Skin of body (tissue), 2 donors: ENCODE measurements around the gene TTC12. TPM values are rescaled to one million over a fixed set of nuclear protein-coding genes. Genes with fewer than 3 reads are reported as not detected.
"Not testable (repeated sequence)": the region's sequence is repeated elsewhere in the genome, so short reads cannot be mapped to it uniquely, and the experiment has no call there.

Source experiments
- DNase-seq: peaks from one replicate; lab custom pipeline; 2025; lab: John Stamatoyannopoulos, UW
- total RNA-seq: library from RNA; depleted of rRNA; stranded (reverse); fragments of >200 nt; gene quantifications from one replicate; pipeline ENCODE4 v1.2.3, GENCODE V29; 2014

The TTC12 gene
- total RNA-seq, 1 donor from 2014 or later: 15.7 TPM

- no peak for DNase-seq
Measured at GRCh38 chr11:113286009-113286408, 28.4 kb upstream of the TTC12 start.

GRCh38 chr11:113286509-113287497, 27.6 kb upstream of the TTC12 start:
- DNase-seq: peak; percentile 87

GRCh38 chr11:113287801-113288200, 26.6 kb upstream of the TTC12 start:
- no peak for DNase-seq

GRCh38 chr11:113288286-113288863, 26.0 kb upstream of the TTC12 start:
- no peak for DNase-seq

GRCh38 chr11:113289431-113290187, 24.8 kb upstream of the TTC12 start:
- peak; percentile 41 for DNase-seq

DNA sequence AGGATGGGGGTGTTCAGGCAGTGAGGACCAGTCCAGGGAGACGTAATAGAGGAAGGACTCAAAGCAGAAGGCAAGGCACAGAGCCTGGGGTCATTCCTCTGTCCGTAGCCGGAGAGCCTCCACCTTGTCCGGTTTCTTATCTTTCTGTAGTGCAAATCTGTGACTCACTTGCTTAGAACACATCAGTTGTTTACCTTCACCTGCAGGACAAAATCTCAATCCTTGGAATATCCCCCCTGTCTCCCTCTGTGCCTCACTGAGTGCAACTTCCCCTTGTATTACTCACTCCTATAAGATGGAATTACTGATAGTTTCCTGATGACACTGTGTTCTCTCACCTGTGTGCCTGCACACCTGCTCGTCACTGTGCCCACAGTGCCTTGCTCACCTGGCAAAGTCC, 20.4 kb upstream of the TTC12 start:
- no peak for DNase-seq

- no peak for DNase-seq
Measured at GRCh38 chr11:113295993-113296392, 18.4 kb upstream of the TTC12 start.

DNA sequence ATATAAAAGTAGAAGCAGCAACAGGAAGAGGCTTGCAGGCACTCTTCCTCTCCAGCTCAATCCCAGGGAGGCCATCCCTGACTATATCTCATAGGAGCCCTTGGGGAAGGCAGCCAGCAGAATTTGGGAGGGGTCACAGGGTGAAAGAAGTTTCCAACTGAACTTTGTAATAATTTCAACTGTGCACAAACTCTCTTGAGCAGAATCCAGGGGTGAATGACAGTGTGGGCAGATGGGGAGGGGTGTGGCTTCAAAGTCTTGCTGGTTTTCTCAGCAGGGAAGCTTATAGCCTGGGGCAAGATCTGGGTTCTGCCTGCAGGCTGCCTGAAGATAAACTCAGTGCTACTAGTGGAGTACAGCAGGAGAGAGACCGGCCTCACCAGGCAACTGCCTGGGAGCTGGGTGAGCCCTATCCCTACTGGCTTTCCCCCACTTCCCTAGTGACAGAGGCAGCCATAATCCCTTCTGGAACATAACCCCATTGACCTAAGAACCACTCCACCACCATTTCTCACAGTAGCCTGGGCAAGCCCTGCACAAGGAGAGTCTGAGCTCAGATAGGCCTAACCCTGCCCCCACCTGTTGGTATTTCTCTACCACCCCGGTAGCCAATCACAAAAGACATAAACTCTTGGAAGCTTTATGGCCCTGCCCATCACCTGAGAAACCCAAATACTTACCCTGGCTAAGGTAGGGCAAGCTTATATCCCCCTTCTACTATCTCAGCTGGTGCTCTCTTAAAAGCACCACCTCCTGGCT, 17.8 kb upstream of the TTC12 start:
- no peak for DNase-seq

DNA sequence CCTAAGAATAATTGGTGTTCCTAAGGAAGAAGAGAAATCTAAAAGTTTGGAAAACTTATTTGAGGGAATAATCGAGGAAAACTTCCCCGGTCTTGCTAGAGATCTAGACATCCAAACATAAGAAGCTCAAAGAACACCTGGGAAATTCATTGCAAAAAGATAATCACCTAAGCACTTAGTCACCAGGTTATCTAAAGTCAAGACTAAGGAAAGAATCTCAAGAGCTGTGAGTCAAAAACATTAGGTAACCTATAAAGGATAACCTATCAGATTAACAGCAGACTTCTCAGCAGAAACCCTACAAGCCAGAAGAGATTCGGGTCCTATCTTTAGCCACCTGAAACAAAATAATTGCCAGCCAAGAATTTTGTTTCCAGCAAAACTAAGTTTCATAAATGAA, 15.9 kb upstream of the TTC12 start:
- DNase-seq: not testable (repeated sequence)

DNA sequence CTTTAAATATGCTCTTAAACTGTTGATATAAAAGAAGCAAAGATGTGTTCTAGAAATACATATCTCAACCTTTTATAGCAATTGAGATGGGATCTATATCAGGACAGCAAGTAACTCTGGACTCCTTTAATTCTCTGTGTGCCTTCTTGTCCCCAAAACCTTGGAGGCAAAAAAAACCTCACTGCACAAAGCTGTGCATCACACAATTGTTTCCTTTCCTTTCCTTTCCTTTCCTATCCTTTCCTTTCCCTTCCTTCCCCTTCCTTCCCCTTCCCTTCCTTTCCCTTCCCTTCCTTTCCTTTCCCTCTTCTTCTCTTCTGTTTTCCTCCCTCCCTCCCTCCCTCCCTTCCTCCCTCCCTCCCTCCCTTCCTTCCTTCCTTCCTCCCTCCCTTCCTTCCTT, 9.5 kb upstream of the TTC12 start:
- no peak for DNase-seq

- DNase-seq: peak; percentile 17
Measured at GRCh38 chr11:113305440-113306336, 8.7 kb upstream of the TTC12 start.

DNA sequence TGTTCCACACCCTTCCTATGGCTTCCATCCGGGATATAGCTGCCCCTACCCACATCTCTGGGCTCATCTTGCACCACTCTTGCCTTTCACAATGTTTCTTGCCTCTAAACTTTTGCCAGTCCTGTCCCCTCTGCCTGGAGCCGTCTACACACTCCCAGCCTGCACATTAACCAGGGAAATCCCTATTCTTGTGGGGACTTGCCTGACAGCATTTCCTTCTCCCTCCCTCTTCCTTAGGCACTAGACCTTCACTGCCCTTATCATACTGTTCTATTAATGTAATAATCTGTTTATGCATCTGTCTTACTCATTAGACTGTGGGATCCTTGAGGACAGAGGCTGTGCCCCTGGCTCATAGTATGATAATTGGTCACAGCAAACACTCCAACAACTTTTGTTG, 5.8 kb upstream of the TTC12 start:
- no peak for DNase-seq

DNA sequence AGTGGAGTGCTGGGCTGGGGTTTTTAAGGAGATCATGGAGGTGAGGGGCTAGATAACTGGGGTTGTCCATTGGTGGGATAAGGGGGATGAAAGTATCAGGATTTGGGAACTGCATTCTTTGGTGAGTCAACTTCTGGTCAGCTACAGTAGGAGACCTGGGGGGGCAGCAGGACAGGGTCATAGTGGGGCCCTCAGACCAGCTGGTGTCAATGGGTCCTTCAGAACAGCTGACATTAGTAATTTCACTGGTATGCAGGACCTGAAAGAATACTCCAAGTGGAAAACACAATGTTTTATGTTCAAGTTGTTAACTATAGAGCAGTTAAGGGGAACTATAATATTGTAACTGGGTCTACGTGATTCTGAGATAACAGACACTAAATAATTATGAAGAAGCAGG, 2.8 kb upstream of the TTC12 start:
- DNase-seq: no peak

DNA sequence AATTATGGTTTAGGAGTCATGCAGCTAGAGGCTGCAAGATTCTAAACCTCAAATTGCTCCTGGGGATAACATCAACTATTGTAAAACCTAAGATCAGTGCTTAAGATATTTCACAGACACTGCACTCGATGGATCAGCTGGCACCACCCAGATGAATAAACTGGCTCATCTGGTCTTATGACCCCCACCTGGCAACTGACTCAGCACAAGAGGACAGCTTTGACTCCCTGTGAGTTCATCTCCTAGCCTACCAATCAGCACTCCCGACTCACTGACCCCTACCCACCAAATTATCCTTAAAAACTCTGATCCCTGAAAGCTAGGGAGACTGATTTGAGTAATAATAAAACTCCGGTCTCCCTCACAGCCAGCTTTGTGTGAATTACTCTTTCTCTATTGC, 782 bp upstream of the TTC12 start:
- DNase-seq: no peak

- no peak for DNase-seq
Measured at GRCh38 chr11:113314065-113314388, 356 bp upstream of the TTC12 start.

DNA sequence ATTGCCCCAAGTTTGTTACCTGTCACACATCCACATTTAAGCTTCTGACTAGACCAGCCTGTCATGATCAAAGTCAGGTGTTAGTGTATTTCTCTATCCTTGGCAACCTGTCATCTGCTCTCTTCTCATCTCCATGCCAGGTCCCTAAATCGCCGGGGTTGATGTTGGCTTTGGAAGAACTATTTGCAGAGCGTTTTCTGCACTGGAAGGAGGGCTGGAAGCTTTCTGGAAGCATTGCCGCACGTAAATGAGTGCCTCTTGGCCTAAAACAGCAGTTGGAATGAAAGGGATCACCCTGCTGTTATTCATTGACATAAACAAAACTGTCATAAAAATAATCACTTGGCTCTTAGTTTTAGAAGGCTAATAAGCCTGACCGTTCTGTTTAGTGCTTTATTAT, 1.4 kb downstream of the TTC12 start:
- no peak for DNase-seq

DNA sequence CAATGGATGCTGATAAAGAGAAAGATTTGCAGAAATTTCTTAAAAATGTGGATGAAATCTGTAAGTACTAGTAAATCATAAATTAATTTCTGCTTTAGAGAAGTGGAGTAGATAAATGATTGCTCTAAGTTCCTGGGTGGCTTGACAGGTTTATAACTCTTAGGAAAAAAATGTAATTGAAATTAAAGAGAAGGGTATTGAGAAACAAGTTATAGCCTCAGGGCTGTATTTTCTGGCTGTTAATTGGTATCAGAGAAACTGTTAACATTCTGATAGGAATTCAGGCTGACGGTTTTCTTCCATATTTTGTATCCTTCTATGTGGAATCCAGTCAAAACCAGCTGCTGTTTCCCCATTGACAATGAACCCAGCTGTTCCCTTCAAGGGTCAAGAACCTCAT, 1.9 kb downstream of the TTC12 start:
- DNase-seq: no peak

GRCh38 chr11:113317339-113317738, 3.0 kb downstream of the TTC12 start:
- DNase-seq: no peak

GRCh38 chr11:113319085-113319484, 4.7 kb downstream of the TTC12 start:
- DNase-seq: no peak

DNA sequence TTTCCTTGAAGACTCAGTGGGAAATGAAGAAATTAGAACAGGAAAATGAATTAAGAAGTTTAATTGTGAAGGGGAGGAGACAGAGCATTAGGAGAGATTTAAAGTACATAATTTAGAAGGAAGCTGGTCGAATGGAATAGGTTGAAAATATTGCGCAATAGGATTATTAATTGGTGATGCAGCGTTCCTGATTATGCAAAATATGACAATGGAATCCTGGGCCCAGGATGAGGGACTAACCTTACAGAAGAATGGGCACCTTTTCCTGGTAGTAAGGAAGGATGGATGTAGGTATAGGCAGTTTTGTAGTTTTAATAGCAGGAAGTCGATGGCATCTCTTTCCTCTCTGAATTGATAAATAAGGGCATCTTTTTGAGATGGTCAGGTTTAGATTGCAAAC, 7.8 kb downstream of the TTC12 start:
- DNase-seq: no peak

- DNase-seq: no peak
Measured at GRCh38 chr11:113324250-113324649, 9.9 kb downstream of the TTC12 start.
